Right atrium auricular region (tissue), 2 donors: ENCODE measurements around the gene SCN3B. TPM values are rescaled to one million over a fixed set of nuclear protein-coding genes. Genes with fewer than 3 reads are reported as not detected.
"Not testable (repeated sequence)": the region's sequence is repeated elsewhere in the genome, so short reads cannot be mapped to it uniquely, and the experiment has no call there.

Experiments used
- DNase-seq: peaks from one replicate; pipeline ENCODE4 v3.0.0-alpha.2; 2019; ENCODE audit warnings: low spot score
- H3K27ac ChIP-seq, 2 donors: fragments of 200-600 bp; sonication (generic); 1 replicate in 1 of 2; 2 replicates in 1 of 2; pipeline ENCODE4 v1.5.1; 2016 to 2019
- H3K27me3 ChIP-seq, 2 donors: fragments of 200-600 bp; sonication (generic); one replicate each; pipeline versions ENCODE4 v1.5.1 to v1.6.0; 2017 to 2019
- H3K36me3 ChIP-seq: fragments of 200-600 bp; sonication (generic); one replicate; pipeline ENCODE4 v1.5.1; 2016
- H3K4me1 ChIP-seq, 2 donors: fragments of 200-600 bp; sonication (generic); one replicate each; pipeline versions ENCODE4 v1.5.1 to v1.6.0; 2017 to 2019
- H3K4me3 ChIP-seq, 2 donors: fragments of 200-600 bp; sonication (generic); 1 replicate in 1 of 2; 2 replicates in 1 of 2; pipeline ENCODE4 v1.5.1; 2017 to 2019; ENCODE audit warnings: mild to moderate bottlenecking in 1 of 2, moderate library complexity in 1 of 2
- H3K9me3 ChIP-seq, 2 donors: fragments of 200-600 bp; sonication (generic); one replicate each; pipeline ENCODE4 v1.5.1; 2019
- total RNA-seq, 2 donors: library from RNA; depleted of rRNA; stranded (reverse); fragments of >200 nt; gene quantifications; one replicate each; pipeline ENCODE4 v1.1.0, GENCODE V29; 2016
- TF ChIP-seq, protein P1 (sequence below), 2 donors: fragments of 200-600 bp; sonication (generic); IDR thresholded peaks; one replicate each; pipeline ENCODE4 v1.5.1; 2019; ENCODE audit warnings: antibody characterized with exemption in 2 of 2

The SCN3B gene
- total RNA-seq, 2 donors from 2014 or later: 0.31 to 0.70 TPM

GRCh38 chr11:123671534-123671933 is 17.1 kb upstream of the SCN3B start:
- no peak for DNase-seq
- no peaks in the 10 kb centered on the region for H3K4me1 ChIP-seq
- no peaks in the 10 kb centered on the region for H3K27me3 ChIP-seq
- no peaks in the 10 kb centered on the region for H3K36me3 ChIP-seq
- H3K27ac ChIP-seq: no peak overlapping the region
- TF ChIP-seq, protein P1, sequence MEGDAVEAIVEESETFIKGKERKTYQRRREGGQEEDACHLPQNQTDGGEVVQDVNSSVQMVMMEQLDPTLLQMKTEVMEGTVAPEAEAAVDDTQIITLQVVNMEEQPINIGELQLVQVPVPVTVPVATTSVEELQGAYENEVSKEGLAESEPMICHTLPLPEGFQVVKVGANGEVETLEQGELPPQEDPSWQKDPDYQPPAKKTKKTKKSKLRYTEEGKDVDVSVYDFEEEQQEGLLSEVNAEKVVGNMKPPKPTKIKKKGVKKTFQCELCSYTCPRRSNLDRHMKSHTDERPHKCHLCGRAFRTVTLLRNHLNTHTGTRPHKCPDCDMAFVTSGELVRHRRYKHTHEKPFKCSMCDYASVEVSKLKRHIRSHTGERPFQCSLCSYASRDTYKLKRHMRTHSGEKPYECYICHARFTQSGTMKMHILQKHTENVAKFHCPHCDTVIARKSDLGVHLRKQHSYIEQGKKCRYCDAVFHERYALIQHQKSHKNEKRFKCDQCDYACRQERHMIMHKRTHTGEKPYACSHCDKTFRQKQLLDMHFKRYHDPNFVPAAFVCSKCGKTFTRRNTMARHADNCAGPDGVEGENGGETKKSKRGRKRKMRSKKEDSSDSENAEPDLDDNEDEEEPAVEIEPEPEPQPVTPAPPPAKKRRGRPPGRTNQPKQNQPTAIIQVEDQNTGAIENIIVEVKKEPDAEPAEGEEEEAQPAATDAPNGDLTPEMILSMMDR (IDR thresholded peaks at IDR 0.05): no peak
- no peak overlapping the region for H3K4me3 ChIP-seq
- H3K9me3 ChIP-seq: no peaks in the 10 kb centered on the region

- H3K27me3 ChIP-seq: no peaks in the 10 kb centered on the region
- no peaks in the 10 kb centered on the region for H3K9me3 ChIP-seq
- TF ChIP-seq, protein P1 (IDR thresholded peaks at IDR 0.05): no peak
- no peaks in the 10 kb centered on the region for H3K4me1 ChIP-seq
- no peak for DNase-seq
- H3K4me3 ChIP-seq: no peak overlapping the region
- no peaks in the 10 kb centered on the region for H3K36me3 ChIP-seq
- H3K27ac ChIP-seq: no peak overlapping the region
These were observed 15.7 kb upstream of the SCN3B start for GRCh38 chr11:123670081-123670480.

GRCh38 chr11:123665306-123665705 is 10.9 kb upstream of the SCN3B start:
- Histone ChIP-seq H3K4me3 (no peak overlapping the region), H3K9me3 (no peaks in the 10 kb centered on the region), H3K36me3 (no peaks in the 10 kb centered on the region), H3K27ac (no peak overlapping the region), H3K27me3 (no peaks in the 10 kb centered on the region), H3K4me1 (no peaks in the 10 kb centered on the region)
- TF ChIP-seq, protein P1 (IDR thresholded peaks at IDR 0.05): no peak
- no peak for DNase-seq

GRCh38 chr11:123659965-123660364 is 5.5 kb upstream of the SCN3B start:
- not testable (repeated sequence) for H3K27ac ChIP-seq

DNA sequence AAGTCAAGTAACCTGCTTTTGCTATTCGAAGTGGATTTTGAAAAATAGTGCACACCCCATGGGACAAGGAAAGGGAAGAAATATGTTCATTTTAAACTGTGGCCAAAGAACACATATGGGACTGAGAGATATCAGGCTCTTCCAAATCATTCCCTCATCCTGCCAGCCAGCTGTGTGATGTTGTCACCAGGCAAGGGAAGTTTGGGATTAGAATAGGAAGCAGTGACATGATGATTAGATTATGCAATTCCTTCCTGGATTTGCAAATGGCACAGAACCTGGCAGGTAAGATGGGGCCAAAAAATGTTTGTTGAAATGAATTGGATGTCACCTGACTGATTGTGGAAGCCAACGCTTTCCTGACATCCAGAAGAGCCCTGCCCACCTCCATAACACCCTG is 4.9 kb upstream of the SCN3B start:
- TF ChIP-seq, protein P1 (IDR thresholded peaks at IDR 0.05): no peak
- DNase-seq: no peak
- no peak overlapping the region for H3K4me3 ChIP-seq
- H3K27ac ChIP-seq: no peak overlapping the region
- H3K27me3 ChIP-seq: no peaks in the 10 kb centered on the region
- H3K4me1 ChIP-seq: peaks cover 0 to 12% of the 10 kb centered on the region in 2 donors
- no peaks in the 10 kb centered on the region for H3K9me3 ChIP-seq
- H3K36me3 ChIP-seq: no peaks in the 10 kb centered on the region

More at GRCh38 chr11:123659965-123660364, 5.5 kb upstream of the SCN3B start:
- H3K36me3 ChIP-seq, H3K4me3 ChIP-seq, DNase-seq, H3K4me1 ChIP-seq, H3K9me3 ChIP-seq, H3K27me3 ChIP-seq: not testable (repeated sequence)

- no peak for DNase-seq
These were observed 428 bp downstream of the SCN3B start for GRCh38 chr11:123653827-123654565.

More at GRCh38 chr11:123653827-123654565, 428 bp downstream of the SCN3B start:
- peak overlapping the region; percentile 71 to 73 for H3K27ac ChIP-seq
- no peaks in the 10 kb centered on the region for H3K36me3 ChIP-seq
- H3K4me1 ChIP-seq: peaks cover 0 to 22% of the 10 kb centered on the region in 2 donors
- no peaks in the 10 kb centered on the region for H3K27me3 ChIP-seq
- H3K4me3 ChIP-seq: peak overlapping the region; percentile 50 to 66
- TF ChIP-seq, protein P1 (IDR thresholded peaks at IDR 0.05): no peak
- no peaks in the 10 kb centered on the region for H3K9me3 ChIP-seq
